ENCODE data around the gene RFC3. TPM values are rescaled to one million over a fixed set of nuclear protein-coding genes. Genes with fewer than 3 reads are reported as not detected.

Gene RFC3
- total RNA-seq, 1 experiment from 2014 or later = 20.4 TPM

GRCh38 chr13:33868343-33868994 is 50.5 kb downstream of the RFC3 start:
- Histone ChIP-seq H3K79me2 (ENCODE audit: low read depth) (no peaks in the 10 kb centered on the region), H2AFZ (0 out of 2 replicates have a peak overlapping the region, but pooled peaks have one; percentile 35), H3K9me3 (ENCODE audit: insufficient read depth, low read depth) (0 out of 2 replicates have a peak, but pooled peaks cover 4% of the 10 kb centered on the region), H3F3A (ENCODE audit: insufficient read depth, low read depth) (0 out of 2 replicates have a peak, but pooled peaks cover 7% of the 10 kb centered on the region), H3K9me2 (ENCODE audit: insufficient read depth) (no peaks in the 10 kb centered on the region), H3K27ac (peak overlapping the region; percentile 51), H3K4me3 (no peak overlapping the region; the same call in 1 of the 2 replicates), H3K4me1 (replicated peaks; ENCODE audit: insufficient read depth) (0 out of 2 replicates have a peak, but pooled peaks cover 6% of the 10 kb centered on the region), H3K36me3 (ENCODE audit: low read depth) (no peaks in the 10 kb centered on the region), H4K20me1 (ENCODE audit: insufficient read depth) (no peaks in the 10 kb centered on the region; the same call in 1 of the 2 replicates), H3K27me3 (ENCODE audit: insufficient read depth, low read depth) (no peaks in the 10 kb centered on the region), H3K4me2 (0 out of 2 replicates have a peak overlapping the region, but pooled peaks have one; percentile 20)
- intact Hi-C loops (cut with micrococcal nuclease; ENCODE audit: unreplicated experiment) = no loop called here
- DNase-seq = peak in 1 of 2 experiments; percentile 43
- CTCF ChIA-PET = no interaction called here
- BruUV-seq (replicated peaks) = no TSS peak
- POLR2A ChIA-PET (ENCODE audit: unreplicated experiment) = no interaction called here
- TF ChIP-seq CTCF (conservative IDR thresholded peaks at IDR 0.05) (no peak), EZH2 (IDR thresholded peaks at IDR 0.05; ENCODE audit: low read depth) (no peak)

GRCh38 chr13:33869005-33869404 is 51.1 kb downstream of the RFC3 start:
- no peak for TF ChIP-seq CTCF (conservative IDR thresholded peaks at IDR 0.05)
- TF ChIP-seq EZH2 (IDR thresholded peaks at IDR 0.05; ENCODE audit: low read depth) = no peak

GRCh38 chr13:33870046-33870668 is 52.2 kb downstream of the RFC3 start:
- CTCF ChIA-PET = no interaction called here
- H3K4me2 ChIP-seq = no peak overlapping the region
- intact Hi-C loops (cut with micrococcal nuclease; ENCODE audit: unreplicated experiment) = no loop called here

More at GRCh38 chr13:33869005-33869404, 51.1 kb downstream of the RFC3 start:
- Histone ChIP-seq H3K4me3 (no peak overlapping the region; the same call in 1 of the 2 replicates), H4K20me1 (ENCODE audit: insufficient read depth) (no peaks in the 10 kb centered on the region; the same call in 1 of the 2 replicates), H3K36me3 (ENCODE audit: low read depth) (no peaks in the 10 kb centered on the region), H2AFZ (no peak overlapping the region), H3K4me1 (replicated peaks; ENCODE audit: insufficient read depth) (0 out of 2 replicates have a peak, but pooled peaks cover 6% of the 10 kb centered on the region), H3K27ac (peak overlapping the region; percentile 51), H3K27me3 (ENCODE audit: insufficient read depth, low read depth) (no peaks in the 10 kb centered on the region), H3K9me3 (ENCODE audit: insufficient read depth, low read depth) (0 out of 2 replicates have a peak, but pooled peaks cover 4% of the 10 kb centered on the region), H3F3A (ENCODE audit: insufficient read depth, low read depth) (0 out of 2 replicates have a peak, but pooled peaks cover 7% of the 10 kb centered on the region), H3K79me2 (ENCODE audit: low read depth) (no peaks in the 10 kb centered on the region), H3K4me2 (0 out of 2 replicates have a peak overlapping the region, but pooled peaks have one; percentile 20), H3K9me2 (ENCODE audit: insufficient read depth) (no peaks in the 10 kb centered on the region)
- ChIA-PET POLR2A (ENCODE audit: unreplicated experiment) (no interaction called here), CTCF (no interaction called here)
- no TSS peak for BruUV-seq (replicated peaks)
- no peak for DNase-seq
- intact Hi-C loops (cut with micrococcal nuclease; ENCODE audit: unreplicated experiment) = no loop called here

More at GRCh38 chr13:33870046-33870668, 52.2 kb downstream of the RFC3 start:
- Histone ChIP-seq H3K27ac (no peak overlapping the region), H3K4me3 (no peak overlapping the region), H3F3A (ENCODE audit: insufficient read depth, low read depth) (0 out of 2 replicates have a peak, but pooled peaks cover 7% of the 10 kb centered on the region), H2AFZ (no peak overlapping the region), H4K20me1 (ENCODE audit: insufficient read depth) (no peaks in the 10 kb centered on the region; the same call in 1 of the 2 replicates), H3K36me3 (ENCODE audit: low read depth) (no peaks in the 10 kb centered on the region), H3K79me2 (ENCODE audit: low read depth) (no peaks in the 10 kb centered on the region), H3K4me1 (replicated peaks; ENCODE audit: insufficient read depth) (0 out of 2 replicates have a peak, but pooled peaks cover 6% of the 10 kb centered on the region), H3K9me3 (ENCODE audit: insufficient read depth, low read depth) (0 out of 2 replicates have a peak, but pooled peaks cover 4% of the 10 kb centered on the region), H3K27me3 (ENCODE audit: insufficient read depth, low read depth) (no peaks in the 10 kb centered on the region), H3K9me2 (ENCODE audit: insufficient read depth) (no peaks in the 10 kb centered on the region)
- POLR2A ChIA-PET (ENCODE audit: unreplicated experiment) = no interaction called here
- BruUV-seq (replicated peaks) = no TSS peak
- TF ChIP-seq CTCF (conservative IDR thresholded peaks at IDR 0.05) = no peak
- no peak for TF ChIP-seq EZH2 (IDR thresholded peaks at IDR 0.05; ENCODE audit: low read depth)
- no peak for DNase-seq

All from PC-9 (cell line).